ENCODE measurements around the gene RASD1.

The RASD1 gene, protein sequence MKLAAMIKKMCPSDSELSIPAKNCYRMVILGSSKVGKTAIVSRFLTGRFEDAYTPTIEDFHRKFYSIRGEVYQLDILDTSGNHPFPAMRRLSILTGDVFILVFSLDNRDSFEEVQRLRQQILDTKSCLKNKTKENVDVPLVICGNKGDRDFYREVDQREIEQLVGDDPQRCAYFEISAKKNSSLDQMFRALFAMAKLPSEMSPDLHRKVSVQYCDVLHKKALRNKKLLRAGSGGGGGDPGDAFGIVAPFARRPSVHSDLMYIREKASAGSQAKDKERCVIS

GRCh38 chr17:17496189-17497064, at the start of gene RASD1:
Gene RASD1 (minus strand): TSS chr17:17496395. CDS start chr17:17496181, 214 bp downstream.
- in situ Hi-C loops (cut with HindIII; ENCODE audit: low sequenced_read_pairs) = no loop called here

DNA sequence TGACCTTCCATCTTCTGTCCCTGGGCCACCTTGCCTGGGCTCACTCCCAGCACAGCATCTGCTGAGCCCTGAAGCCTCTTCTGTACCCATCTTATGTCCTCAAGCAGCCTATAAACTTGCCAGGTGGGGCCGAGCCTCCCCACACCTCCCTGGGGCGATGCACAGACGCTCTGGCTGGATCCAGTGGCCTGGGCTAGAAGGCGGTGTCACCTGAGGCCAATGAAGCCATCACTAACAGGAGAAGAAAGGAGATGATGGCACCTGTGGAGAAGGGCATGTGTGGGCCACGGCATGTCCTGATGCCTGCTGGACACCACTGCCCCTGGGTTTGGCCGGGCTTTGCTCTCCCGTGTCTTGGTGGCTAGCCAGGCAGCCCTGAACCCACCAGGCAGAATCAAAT, 49.8 kb upstream of the RASD1 start:
- in situ Hi-C loops (cut with HindIII; ENCODE audit: low sequenced_read_pairs) = no loop called here

GRCh38 chr17:17545031-17545820, 49.0 kb upstream of the RASD1 start:
- in situ Hi-C loops (cut with HindIII; ENCODE audit: low sequenced_read_pairs) = no loop called here

- in situ Hi-C loops (cut with HindIII; ENCODE audit: low sequenced_read_pairs) = no loop called here
These were observed 46.9 kb upstream of the RASD1 start for GRCh38 chr17:17542906-17543635.

GRCh38 chr17:17541640-17542001, 45.4 kb upstream of the RASD1 start:
- in situ Hi-C loops (cut with HindIII; ENCODE audit: low sequenced_read_pairs) = no loop called here

GRCh38 chr17:17540935-17541639, 44.9 kb upstream of the RASD1 start:
- in situ Hi-C loops (cut with HindIII; ENCODE audit: low sequenced_read_pairs) = no loop called here

DNA sequence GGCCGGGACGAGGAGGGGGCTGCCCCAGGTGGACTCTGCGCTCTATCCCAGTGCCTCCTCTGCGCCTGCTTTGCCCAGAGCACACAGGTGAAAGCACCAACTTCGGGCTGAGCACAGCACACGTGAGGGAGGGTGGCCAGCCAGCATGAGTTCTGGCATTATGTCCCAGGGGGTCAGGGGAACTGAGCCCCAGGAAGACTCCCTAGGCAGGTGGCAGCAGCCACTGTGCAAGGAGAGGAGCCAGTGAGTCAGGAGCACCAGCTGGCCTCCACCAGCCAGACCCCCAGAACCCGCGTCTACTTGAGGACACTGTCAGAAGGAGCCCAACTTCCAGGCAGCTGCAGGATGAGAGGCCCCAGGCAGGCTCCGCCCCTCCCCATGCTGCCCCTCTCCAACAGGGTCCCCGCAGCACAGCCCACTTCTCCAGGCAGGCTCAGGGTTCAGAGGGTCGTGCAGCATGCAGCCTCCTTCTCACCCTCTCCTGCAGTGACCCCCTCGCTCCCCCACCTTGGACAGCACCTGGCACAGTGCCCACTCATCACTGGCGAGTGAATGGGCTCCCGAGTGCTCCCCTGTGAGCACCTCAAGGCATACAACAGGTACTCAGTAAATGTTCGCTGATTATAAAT, 44.2 kb upstream of the RASD1 start:
- in situ Hi-C loops (cut with HindIII; ENCODE audit: low sequenced_read_pairs) = no loop called here

- in situ Hi-C loops (cut with HindIII; ENCODE audit: low sequenced_read_pairs) = no loop called here
These were observed 43.4 kb upstream of the RASD1 start for GRCh38 chr17:17539591-17539990.

DNA sequence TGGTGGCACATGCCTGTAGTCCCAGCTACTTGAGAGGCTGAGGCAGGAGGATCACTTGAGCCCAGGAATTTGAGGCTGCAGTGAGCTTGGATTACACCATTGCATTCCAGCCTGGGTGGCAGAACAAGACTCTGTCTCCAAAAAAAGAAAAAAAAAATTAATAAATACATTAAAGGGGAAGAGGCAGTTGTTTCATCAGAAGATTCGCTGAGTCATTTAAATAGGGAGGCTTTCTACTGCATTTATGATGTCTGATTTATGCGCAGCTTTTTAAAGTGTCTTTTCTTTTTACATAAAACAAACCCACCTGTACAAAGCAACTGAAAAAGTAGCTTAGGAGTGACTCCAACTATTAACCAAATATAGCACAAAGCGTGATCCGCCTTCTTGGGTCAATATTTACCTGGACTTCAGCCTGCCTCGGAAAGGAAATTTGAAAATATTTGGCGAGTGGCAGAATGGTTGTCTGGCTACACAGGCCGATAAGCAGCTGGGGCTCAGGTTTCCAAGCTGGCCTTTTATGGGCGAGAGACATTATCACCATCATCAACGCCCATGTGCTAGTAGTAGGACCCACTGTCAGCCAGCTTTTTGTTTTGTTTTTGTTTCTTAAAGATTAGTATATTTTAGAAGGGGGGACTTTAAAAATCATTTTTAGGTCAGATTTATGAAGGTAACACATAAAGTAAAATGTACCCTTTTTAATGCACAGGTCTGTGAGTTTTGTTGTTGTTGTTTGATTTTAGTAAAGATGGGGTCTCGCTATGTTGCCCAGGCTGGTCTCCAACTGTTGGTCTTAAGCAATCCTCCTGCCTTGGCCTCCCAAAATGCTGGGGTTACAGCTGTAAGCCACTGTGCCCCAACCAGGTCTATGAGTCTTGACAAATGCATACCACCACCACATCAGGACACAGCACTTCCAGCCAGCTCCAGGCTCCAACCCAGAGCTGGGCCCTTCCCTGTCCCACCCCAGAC, 42.5 kb upstream of the RASD1 start:
- in situ Hi-C loops (cut with HindIII; ENCODE audit: low sequenced_read_pairs) = no loop called here

GRCh38 chr17:17537311-17538099, 41.3 kb upstream of the RASD1 start:
- in situ Hi-C loops (cut with HindIII; ENCODE audit: low sequenced_read_pairs) = no loop called here

- in situ Hi-C loops (cut with HindIII; ENCODE audit: low sequenced_read_pairs) = no loop called here
These were observed 40.5 kb upstream of the RASD1 start for GRCh38 chr17:17536702-17537101.

DNA sequence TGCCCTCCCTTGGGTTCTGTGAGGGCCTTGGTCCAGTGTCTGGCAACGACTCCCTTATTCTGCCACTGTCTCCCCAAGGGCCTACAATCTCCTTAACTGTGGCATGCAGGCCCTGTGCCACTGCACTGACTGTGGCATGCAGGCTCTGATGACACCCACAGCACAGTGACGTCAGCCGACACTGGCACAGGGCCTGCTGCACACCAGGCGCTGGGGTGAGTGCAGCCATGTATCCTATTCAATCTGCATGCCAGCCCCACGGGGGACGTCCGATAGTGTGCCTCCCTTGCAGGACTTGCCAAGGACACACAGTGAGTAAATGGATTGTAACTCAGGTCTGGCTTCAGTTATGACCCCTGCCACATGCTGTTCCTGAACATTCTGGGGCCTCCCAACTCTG, 39.8 kb upstream of the RASD1 start:
- in situ Hi-C loops (cut with HindIII; ENCODE audit: low sequenced_read_pairs) = no loop called here

DNA sequence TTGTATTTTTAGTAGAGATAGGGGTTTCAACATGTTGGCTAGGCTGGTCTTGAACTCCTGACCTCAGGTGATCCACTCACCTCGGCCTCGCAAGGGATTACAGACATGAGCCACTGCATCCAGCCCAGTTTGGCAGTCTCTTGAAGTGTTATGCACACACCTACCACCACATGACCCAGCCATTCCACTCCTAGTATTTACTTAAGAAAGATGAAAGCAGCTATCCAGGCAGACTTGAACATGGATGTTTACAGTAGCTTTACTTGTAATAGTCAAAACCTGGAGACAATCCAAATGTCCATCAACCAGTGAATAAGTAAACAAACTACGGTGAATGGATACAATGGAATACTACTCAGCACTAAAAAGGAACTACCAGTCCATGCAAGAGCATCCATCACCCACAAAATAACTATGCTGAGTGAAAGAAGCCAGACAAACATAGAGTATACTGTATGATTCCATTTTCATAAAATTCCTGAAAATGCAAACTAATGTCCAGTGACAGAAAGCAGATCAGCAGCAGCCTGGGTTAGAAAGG, 37.8 kb upstream of the RASD1 start:
- in situ Hi-C loops (cut with HindIII; ENCODE audit: low sequenced_read_pairs) = no loop called here

DNA sequence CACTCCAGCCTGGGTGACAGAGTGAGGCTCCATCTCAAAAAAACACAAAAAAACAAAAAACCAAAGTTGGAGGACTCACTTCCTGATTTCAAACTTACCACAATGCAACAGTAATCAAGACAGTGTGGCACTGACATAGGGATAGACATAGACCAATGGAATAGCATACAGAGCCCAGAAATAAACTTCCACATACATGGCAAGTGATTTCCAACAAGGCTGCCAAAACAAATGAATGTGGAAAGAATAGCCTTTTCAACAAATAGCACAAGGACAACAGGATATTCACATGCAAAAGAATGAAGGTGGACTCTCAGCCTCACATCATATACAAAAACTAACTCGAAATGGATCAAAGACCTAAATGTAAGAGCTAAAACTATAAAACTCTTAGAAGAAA, 36.8 kb upstream of the RASD1 start:
- in situ Hi-C loops (cut with HindIII; ENCODE audit: low sequenced_read_pairs) = no loop called here

- in situ Hi-C loops (cut with HindIII; ENCODE audit: low sequenced_read_pairs) = no loop called here
These were observed 35.0 kb upstream of the RASD1 start for GRCh38 chr17:17531156-17531555.

GRCh38 chr17:17528696-17529652, 32.8 kb upstream of the RASD1 start:
- in situ Hi-C loops (cut with HindIII; ENCODE audit: low sequenced_read_pairs) = loop anchor here (5.0 to 10.0 kb wide), 4 partner anchors 43 to 157 kb away; no protein-coding TSS in a partner anchor
